GM21576 (cell line): ENCODE measurements around the gene TSPAN2.

Experiments used
- ATAC-seq: cut with Tn5 transposase; IDR thresholded peaks from one replicate; pipeline ENCODE4 v1.9.1; 2021; ENCODE audit warnings: mild to moderate bottlenecking, moderate library complexity; ENCODE audit not compliant: unreplicated experiment

The TSPAN2 gene

GRCh38 chr1:115089420-115090185 lies at the start of gene TSPAN2:
Gene TSPAN2, minus strand, starts transcription at chr1:115089503. Its CDS starts 71 bp downstream, at chr1:115089432.
- ATAC-seq: no peak

- ATAC-seq: peak; percentile 70
Observed at GRCh38 chr1:115138973-115139372, 49.7 kb upstream of the TSPAN2 start.

- no peak for ATAC-seq
Observed at GRCh38 chr1:115138271-115138670, 49.0 kb upstream of the TSPAN2 start.

GRCh38 chr1:115137191-115137590 lies 47.9 kb upstream of the TSPAN2 start:
- no peak for ATAC-seq

- ATAC-seq: no peak
Observed at GRCh38 chr1:115136706-115137105, 47.4 kb upstream of the TSPAN2 start.

- no peak for ATAC-seq
Observed at GRCh38 chr1:115136106-115136505, 46.8 kb upstream of the TSPAN2 start.

GRCh38 chr1:115135681-115136080 lies 46.4 kb upstream of the TSPAN2 start:
- no peak for ATAC-seq

- no peak for ATAC-seq
Observed at GRCh38 chr1:115134850-115135480, 45.7 kb upstream of the TSPAN2 start.

- ATAC-seq: no peak
Observed at GRCh38 chr1:115134231-115134630, 44.9 kb upstream of the TSPAN2 start.

- ATAC-seq: no peak
Observed at GRCh38 chr1:115133440-115133839, 44.1 kb upstream of the TSPAN2 start.

GRCh38 chr1:115130786-115131185 lies 41.5 kb upstream of the TSPAN2 start:
- no peak for ATAC-seq

GRCh38 chr1:115129071-115129640 lies 39.9 kb upstream of the TSPAN2 start:
- no peak for ATAC-seq

- ATAC-seq: no peak
Observed at GRCh38 chr1:115127539-115127938, 38.2 kb upstream of the TSPAN2 start.

GRCh38 chr1:115126516-115126915 lies 37.2 kb upstream of the TSPAN2 start:
- ATAC-seq: no peak

GRCh38 chr1:115123116-115123515 lies 33.8 kb upstream of the TSPAN2 start:
- no peak for ATAC-seq

- no peak for ATAC-seq
Observed at GRCh38 chr1:115121793-115122192, 32.5 kb upstream of the TSPAN2 start.

- ATAC-seq: no peak
Observed at GRCh38 chr1:115120296-115120695, 31.0 kb upstream of the TSPAN2 start.

GRCh38 chr1:115118611-115119010 lies 29.3 kb upstream of the TSPAN2 start:
- ATAC-seq: no peak

GRCh38 chr1:115118086-115118485 lies 28.8 kb upstream of the TSPAN2 start:
- ATAC-seq: no peak

- ATAC-seq: no peak
Observed at GRCh38 chr1:115117298-115117697, 28.0 kb upstream of the TSPAN2 start.

- ATAC-seq: no peak
Observed at GRCh38 chr1:115116512-115116911, 27.2 kb upstream of the TSPAN2 start.

GRCh38 chr1:115115521-115116161 lies 26.3 kb upstream of the TSPAN2 start:
- no peak for ATAC-seq
